UCSD-AML1 (cell line): ENCODE data around the gene STIM2.
A peak's percentile ranks its signal among the peaks of the same experiment; 100 is the strongest.
"Not testable (repeated sequence)": the region's sequence is repeated elsewhere in the genome, so short reads cannot be mapped to it uniquely, and the experiment has no call there.

Experiments
- DNase-seq: peaks from one replicate; lab custom pipeline; 2025; ENCODE audit not compliant: unreplicated experiment; lab: John Stamatoyannopoulos, UW

The STIM2 gene

DNA sequence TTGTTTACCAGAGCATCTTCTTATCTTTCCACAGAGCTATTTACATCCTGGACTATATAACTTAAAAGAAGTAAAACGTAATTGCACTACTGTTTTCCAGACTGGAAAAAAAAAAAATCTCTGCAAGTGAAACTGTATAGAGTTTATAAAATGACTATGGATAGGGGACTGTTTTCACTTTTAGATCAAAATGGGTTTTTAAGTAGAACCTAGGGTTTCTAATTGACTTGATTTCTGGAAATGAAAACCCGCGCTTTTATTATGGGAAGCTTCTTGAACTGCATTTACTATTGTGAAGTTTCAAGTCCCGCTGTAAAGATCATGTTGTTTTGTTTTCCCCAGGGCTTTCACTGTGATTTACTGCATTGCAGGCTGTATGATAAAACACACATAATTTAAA lies 162.7 kb downstream of the STIM2 start:
- no peak for DNase-seq

DNA sequence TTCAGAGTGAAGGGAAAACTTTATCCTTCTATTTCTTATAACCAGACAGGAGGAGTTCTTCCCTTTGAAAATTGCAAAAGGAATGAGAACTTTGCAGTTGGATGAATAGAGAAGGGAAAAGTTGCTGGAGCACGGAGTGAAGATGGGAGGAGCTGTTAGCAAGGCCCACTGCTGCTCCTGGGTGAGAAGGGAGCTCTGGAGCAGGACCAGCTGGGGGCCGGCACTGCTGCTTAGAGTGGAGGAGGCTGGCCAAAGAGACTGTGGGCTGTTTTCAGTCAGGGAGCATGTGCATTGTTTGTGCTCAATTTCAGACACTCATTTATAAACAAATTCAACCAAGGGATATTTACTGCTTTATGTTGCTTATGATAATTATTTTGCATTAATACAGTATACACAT lies 164.2 kb downstream of the STIM2 start:
- no peak for DNase-seq

DNA sequence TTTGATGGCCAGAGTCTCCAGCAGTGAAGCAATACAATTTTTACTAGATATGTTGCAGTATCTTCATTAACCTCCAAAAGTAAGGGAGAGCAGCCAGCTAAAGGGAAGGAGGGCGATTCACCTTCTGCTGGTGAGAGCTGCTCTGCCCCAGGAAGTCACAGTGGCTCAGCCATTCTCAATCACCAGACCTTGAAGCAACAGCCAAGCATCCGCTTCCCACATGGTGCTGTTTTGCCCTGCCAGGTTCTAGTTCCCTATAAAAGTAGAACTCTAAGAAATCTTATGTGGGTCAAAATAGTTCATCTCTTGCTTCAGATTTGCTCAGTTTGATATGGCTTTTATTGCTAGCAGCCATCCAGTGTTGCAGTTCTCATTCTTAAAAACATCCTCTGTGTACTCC lies 166.8 kb downstream of the STIM2 start:
- no peak for DNase-seq

DNA sequence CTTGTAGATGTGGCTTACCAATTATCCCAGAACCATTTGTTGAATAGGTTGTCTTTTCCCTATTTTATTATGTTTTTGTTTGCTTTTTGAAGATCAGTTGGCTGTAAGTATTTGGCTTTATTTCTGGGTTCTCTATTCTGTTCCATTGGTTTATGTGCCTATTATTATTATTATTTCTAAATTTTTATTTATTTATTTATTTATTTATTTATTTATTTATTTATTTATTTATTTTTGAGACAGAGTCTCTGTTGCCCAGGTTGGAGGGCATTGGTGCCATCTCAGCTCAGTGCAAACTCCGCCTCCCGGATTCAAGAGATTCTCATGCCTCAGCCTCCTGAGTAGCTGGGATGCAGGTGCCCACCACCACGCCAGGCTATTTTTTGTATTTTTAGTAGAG lies 174.5 kb downstream of the STIM2 start:
- not testable (repeated sequence) for DNase-seq

DNA sequence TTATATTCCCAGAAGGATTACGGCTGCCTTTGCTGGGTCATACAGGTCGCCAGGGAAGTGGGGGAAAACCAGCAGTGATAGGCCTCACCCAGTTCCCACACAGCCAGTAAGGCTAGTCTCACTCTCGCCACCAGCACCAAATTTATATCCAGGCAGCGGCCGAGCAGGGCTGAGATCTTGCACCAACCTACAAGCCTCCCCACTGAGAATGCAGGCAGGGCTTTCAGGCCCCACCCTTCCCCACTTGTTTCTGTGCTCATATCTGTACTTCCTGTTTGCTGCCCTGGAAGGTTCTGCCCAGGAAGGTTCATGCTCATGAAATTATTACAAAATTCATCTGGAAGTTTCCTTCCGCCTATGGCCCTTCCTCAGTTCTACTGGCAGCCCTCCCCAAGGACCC lies 179.7 kb downstream of the STIM2 start:
- no peak for DNase-seq

DNA sequence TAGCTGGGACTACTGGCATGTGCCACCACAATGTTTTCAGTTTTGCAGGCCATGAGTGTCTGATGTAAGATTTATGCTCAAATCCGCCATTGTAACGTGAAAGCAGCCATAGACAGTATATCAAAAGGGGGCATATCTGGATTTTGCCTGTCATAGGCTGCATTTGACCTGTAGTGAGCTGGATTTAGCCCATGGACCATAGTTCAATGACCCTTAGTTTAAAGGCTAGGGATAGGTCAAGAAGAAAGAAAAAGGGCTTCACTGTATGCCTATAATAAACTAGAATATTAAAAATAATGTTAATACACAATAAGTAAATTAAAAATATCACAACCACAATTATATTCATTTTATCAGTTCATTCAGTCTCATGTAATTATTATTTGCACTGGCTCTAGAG lies 181.8 kb downstream of the STIM2 start:
- DNase-seq: no peak

DNA sequence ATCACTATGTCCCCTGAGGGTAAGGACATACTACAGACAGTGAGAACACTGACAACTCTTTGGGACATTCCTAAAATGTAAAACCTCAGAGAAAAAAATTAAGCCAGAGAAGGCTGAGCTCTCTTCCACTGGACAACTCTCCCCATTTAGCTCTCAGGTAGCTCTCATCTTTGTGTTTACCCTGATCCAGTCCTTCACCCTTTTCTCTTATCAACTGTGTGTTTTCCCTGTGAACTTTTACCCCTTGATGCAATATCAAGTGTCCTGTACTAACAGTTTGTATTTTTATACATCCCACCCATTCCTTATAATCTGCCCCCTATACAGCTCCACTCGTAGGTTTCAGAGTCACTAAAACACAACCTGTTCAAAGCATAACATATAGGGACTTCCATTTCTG lies 182.6 kb downstream of the STIM2 start:
- no peak for DNase-seq

DNA sequence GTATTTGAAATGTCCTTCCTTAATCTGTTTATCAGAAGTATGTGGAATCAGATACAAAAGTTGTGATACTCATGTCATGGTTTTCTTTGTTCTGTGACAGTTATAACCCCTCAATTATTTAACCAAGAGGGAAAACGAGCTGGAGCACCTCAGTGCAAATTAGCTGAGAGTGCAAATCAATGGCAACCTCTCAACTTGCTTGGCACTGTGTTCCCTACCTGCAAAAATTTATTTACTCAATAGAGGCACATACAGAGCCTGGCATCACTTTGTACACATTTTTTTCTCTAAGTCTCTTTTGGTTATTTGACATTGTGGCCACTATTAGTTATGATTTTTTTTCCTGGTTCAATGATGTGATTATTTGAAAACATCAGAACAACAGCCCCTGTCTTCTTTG lies 186.2 kb downstream of the STIM2 start:
- no peak for DNase-seq

DNA sequence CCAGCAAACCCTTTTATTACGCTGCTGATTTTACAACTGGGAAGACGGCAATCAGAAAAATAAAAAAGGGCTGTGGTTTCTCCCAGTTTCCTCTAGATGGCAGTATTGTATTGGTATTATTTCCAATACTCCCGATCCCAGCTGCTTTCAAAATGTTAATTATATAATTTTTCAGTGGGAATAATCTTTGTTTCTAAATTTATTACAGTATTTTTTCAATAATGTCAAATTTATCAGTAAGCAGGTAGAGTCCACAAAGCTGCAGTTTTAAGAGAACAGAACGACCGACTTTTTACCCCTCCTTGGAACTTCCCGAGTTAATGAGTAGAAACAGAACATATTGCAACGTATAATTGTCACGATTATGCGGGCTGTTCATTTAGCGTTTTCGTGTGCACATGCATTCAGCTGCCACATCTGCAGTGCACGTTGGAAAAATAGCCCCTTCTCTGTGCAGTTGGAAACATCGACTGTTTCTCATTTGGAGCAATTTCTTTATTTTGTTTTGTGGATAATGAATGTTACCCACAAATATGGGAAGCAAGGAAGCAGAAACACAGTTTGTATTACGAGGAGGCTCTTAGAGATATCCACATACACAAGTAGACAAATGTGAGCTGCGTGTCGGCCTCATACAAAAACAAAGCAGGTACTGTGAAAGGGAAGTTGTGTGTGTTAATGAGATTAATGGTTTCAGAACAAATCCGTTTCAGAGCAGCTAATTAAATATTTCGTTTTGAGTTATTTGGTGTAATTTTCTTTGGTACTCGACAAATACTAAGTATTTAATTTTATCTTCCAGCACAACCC lies 188.0 kb downstream of the STIM2 start:
- no peak for DNase-seq

DNA sequence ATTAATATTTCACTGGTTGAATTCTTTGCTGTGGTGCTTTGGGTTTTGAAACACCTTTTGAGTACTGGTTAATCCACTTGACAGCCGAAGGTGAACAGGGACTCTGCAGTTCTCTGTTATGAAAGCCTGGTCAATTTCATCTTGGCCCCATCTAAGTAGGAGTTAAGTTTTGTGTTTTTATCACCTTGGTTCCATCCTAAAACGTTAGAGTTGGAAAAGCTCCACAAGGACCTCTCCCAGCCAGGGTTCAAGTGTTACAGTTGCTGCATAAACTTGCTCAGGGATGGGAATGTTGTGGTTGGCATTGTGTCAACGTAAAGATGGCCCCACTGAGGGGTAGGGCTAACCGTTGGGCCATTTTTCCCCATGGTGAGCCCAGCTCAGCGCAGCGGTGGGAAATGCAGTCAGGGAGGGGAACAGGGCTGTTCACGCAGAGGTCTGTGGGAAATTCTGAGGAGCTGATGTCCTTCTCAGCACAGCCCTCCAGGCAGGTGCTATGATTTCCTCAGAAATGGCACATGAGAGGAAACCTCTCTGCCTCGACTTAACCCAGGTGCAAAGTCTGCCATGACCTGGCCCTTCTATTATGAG lies 188.7 kb downstream of the STIM2 start:
- DNase-seq: no peak

DNA sequence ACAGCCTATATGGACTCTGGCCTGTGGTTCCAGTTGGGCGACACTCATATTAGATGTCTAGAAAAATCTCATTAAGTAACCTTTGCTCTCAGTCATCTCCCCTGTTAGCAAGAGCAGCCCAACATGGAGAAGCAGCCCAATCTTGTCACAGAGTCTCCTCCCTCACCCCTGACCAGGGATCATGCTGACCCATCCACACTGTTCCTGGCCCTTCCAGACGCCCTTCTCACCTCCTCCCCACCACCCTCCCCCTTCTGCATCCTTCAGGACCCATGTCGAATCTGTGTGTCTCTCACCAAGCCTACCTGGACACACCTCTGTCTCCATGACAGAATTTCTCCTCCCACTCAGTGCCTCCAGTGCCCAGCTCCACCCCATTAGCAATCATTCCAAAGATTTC lies 190.1 kb downstream of the STIM2 start:
- DNase-seq: no peak

DNA sequence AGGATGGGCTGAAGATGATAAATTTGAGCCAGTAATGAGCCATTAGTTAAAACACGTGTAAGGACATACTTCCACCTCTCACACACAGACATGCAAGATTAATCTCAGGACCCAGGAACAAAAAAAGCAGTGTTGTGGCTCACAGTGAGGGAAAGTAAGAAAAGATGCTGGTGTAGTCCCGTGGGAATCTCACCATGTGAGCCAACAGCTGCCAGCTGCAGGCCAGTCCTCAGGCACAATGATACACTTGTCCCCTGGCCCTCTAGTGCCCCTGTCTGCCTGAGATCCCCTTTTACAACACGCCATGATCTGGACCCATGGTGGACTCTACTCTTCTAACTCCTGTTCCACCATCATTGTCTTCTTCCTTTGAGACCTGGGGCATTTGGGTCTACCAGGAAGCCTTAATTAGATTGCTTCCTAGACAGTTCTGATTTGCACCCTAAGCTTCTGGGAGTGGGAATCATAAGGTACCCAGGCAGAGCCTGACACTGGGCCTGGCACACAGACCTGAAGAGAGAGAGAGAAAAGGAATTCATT lies 194.7 kb downstream of the STIM2 start:
- DNase-seq: no peak

DNA sequence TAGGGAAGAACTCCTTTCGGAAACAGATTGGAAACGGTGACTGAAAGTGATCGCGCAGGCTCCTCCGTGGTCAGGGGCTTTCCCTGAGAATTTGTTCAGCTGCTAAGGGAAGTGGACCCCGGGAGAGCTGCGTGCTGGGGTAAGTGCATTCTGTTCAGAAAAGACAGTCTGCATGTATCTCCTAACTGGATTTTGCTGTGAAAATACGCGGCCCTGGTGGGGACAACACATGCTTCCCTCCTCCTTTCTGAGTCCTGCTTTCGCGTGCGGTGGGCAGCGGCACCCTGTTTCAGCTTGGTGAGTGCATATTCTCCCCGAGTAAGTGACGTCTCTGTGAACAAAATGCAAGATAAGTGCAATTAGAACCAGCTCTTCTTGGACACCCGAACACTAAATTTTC lies 195.6 kb downstream of the STIM2 start:
- DNase-seq: no peak

DNA sequence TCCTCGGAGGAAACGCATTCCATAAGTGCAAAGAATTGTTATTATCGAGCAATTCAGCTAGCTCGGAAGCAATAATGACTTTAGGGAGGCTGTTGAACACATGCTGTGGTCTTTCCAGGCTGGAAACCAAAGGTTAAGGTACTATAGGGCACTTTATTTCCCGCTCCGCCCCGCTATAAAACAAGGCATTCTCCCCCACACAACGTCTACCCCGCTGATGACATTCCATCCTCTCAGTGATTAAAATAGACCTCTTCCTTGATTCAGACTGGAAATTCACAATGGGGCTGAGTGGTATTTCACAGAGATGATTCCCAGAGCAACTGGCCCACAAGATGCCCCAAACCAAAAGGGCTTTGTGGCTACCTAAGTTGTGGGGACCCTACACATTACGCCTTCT lies 196.4 kb downstream of the STIM2 start:
- DNase-seq: no peak

DNA sequence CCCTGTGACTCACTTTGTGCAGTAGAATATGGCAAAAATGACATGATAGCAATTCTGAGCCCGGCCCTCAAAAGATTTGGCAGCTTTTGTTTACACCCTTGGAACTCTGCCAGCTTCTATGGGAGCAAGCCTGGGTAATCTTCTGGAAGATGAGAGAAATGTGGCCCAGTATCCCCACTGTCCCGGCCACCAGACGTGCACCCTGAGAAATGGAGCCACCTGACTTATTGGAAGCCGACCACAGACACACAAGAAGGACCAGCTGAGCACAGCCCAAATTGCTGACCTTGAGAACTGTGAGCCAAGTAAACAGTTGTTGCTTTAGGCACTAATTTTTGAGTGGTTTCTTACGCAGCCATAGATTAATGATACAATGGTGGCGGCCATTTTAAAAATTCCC lies 197.0 kb downstream of the STIM2 start:
- DNase-seq: no peak

DNA sequence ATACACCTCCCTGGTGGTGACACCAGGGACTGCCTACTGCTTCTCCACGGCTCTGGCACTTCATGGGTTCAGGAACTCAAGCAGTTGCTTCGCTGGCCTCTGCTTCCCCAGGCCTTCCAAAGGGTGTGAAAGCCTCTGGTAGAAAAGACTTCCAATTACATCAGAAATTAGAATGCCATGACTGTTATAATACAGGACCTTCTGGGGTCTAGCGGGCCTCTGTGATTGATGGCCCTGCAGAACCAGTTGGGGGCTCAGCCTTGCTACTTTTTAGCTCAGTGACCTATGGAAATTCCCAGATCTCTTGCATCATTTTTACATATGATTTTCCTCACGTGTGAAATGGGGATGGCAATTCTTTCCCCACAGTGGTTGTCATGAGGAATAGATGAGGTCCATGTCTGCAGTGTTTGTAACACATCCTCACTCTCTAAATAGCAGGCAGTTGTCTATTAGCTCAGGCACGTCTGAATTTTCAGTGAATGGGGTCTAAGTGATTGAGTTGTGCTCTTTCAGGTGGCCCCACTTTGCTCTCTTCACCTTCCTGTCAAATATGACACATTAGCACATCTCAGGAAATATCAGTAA lies 198.3 kb downstream of the STIM2 start:
- DNase-seq: no peak

DNA sequence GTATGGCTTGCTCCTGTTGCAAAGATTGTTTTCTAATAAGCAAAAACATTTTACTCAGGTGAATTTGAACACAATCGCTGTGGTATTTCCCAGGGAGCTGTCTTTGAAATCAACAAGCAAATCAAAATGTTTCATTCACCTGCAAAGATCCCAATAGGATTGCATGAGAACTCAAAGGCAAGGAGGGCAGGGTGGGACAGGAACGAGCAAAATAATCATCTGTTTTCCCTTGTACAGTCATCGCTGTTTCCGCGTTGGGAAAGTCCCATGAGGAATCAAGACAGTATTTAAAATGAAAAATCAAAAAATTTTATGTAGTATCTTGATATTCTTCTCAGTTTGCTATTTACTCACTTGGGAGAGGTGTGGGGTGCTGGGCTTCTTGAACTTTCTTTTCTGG lies 198.8 kb downstream of the STIM2 start:
- DNase-seq: no peak

DNA sequence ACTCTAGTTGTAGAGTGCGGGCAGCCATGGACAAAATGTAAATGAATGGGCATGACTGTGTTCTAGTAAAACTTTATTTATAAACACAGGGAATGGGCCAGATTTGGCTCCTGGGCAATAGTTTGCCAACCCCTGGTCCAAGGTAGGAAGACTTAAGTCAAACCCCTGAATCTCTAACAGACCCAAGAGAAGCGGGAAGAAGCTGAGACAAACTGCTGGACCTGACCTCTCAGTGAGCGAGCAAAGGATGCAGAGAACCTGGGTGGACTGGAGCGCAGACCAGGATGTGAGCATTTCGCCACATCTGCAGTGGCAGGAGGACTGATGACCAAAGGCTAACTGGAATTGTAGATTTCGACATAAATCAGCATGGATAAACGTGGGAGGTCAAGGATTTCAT lies 201.6 kb downstream of the STIM2 start:
- DNase-seq: no peak

DNA sequence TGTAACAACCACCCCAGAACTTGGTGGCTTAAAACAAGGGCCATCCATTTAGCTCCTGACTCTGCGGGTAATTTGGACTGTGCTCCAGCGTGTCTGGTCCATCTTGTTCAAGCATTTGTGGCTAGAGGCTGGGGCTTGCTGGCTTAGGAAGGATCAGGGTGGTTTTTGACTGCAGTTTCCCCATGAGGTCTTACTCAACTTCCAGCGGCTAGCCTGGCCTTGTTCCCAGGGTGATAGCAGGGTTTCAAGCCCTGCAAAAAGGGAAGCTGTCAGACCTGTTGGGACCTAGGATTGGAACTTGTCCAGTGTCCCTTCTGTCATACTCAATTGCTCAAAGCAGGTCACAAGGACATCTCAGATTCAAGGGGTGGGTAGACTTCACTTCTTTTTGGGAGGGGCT lies 205.9 kb downstream of the STIM2 start:
- peak; percentile 38 for DNase-seq

DNA sequence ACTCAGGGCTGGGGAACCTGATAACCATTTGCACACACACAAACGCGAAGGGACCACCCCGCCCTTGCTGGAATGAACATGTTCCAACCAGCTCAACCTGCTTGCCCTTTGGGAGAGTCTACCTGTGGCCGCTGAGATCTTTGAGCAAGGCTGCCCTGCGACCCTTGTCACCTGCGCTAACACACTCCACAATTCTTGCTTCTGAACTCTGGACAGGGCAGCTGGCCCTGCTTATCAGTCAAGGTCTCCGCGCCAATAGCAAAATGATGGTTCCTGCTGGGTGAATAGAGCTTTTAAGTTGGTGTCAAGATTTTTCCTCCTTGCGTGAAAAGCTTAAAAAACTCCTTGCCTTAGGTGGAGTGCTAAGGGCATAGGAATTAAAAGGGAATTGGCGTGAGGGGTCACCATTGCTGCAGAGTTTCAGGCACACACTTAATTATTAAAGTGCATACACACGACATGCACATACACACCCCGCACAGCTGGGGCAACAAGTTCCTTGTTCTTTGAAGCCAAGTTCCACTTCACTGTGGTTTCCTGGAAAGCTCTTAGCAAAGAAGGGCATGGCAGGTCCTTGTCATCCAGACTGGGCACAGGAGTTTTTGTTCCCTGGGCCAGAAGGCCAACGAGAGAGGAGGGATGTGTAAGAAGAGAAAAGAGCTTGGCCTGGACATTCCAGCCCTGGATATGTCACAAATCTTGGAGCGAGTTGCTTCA lies 207.7 kb downstream of the STIM2 start:
- peak; percentile 14 for DNase-seq
